ENCODE results near the gene SLC35F4.

SLC35F4 gene

GRCh38 chr14:57568554-57568953, 297.3 kb downstream of the SLC35F4 start:
- Histone ChIP-seq H3K9ac (ENCODE audit: low read depth, low read length) (no peak overlapping the region), H3K36me3 (ENCODE audit: insufficient read depth, low read length) (no peaks in the 10 kb centered on the region), H3K9me3 (ENCODE audit: control insufficient read depth, insufficient read depth, low read length) (no peaks in the 10 kb centered on the region), H3K4me1 (ENCODE audit: insufficient read depth, low read length) (no peaks in the 10 kb centered on the region)

- Histone ChIP-seq H3K36me3 (ENCODE audit: insufficient read depth, low read length) (no peaks in the 10 kb centered on the region), H3K9me3 (ENCODE audit: control insufficient read depth, insufficient read depth, low read length) (no peaks in the 10 kb centered on the region), H3K4me1 (ENCODE audit: insufficient read depth, low read length) (no peaks in the 10 kb centered on the region), H3K9ac (ENCODE audit: low read depth, low read length) (no peak overlapping the region)
Measured at GRCh38 chr14:57567220-57567619, 298.7 kb downstream of the SLC35F4 start.

- Histone ChIP-seq H3K9ac (ENCODE audit: low read depth, low read length) (no peak overlapping the region), H3K4me1 (ENCODE audit: insufficient read depth, low read length) (no peaks in the 10 kb centered on the region), H3K36me3 (ENCODE audit: insufficient read depth, low read length) (no peaks in the 10 kb centered on the region), H3K9me3 (ENCODE audit: control insufficient read depth, insufficient read depth, low read length) (no peaks in the 10 kb centered on the region)
Measured at GRCh38 chr14:57560681-57561080, 305.2 kb downstream of the SLC35F4 start.

GRCh38 chr14:57559576-57559975, 306.3 kb downstream of the SLC35F4 start:
- H3K4me1 ChIP-seq (ENCODE audit: insufficient read depth, low read length): no peaks in the 10 kb centered on the region
- no peak overlapping the region for H3K9ac ChIP-seq (ENCODE audit: low read depth, low read length)
- no peaks in the 10 kb centered on the region for H3K36me3 ChIP-seq (ENCODE audit: insufficient read depth, low read length)
- no peaks in the 10 kb centered on the region for H3K9me3 ChIP-seq (ENCODE audit: control insufficient read depth, insufficient read depth, low read length)

GRCh38 chr14:57549765-57550420, 316.0 kb downstream of the SLC35F4 start:
- Histone ChIP-seq H3K4me1 (ENCODE audit: insufficient read depth, low read length) (no peaks in the 10 kb centered on the region), H3K9ac (ENCODE audit: low read depth, low read length) (no peak overlapping the region)

GRCh38 chr14:57549016-57549564, 316.8 kb downstream of the SLC35F4 start:
- Histone ChIP-seq H3K4me1 (ENCODE audit: insufficient read depth, low read length) (no peaks in the 10 kb centered on the region), H3K9me3 (ENCODE audit: control insufficient read depth, insufficient read depth, low read length) (no peaks in the 10 kb centered on the region), H3K9ac (ENCODE audit: low read depth, low read length) (no peak overlapping the region), H3K36me3 (ENCODE audit: insufficient read depth, low read length) (no peaks in the 10 kb centered on the region)

More at GRCh38 chr14:57549765-57550420, 316.0 kb downstream of the SLC35F4 start:
- Histone ChIP-seq H3K36me3 (ENCODE audit: insufficient read depth, low read length) (no peaks in the 10 kb centered on the region), H3K9me3 (ENCODE audit: control insufficient read depth, insufficient read depth, low read length) (no peaks in the 10 kb centered on the region)

- no peaks in the 10 kb centered on the region for H3K36me3 ChIP-seq (ENCODE audit: insufficient read depth, low read length)
- no peaks in the 10 kb centered on the region for H3K4me1 ChIP-seq (ENCODE audit: insufficient read depth, low read length)
- H3K9ac ChIP-seq (ENCODE audit: low read depth, low read length): no peak overlapping the region
- no peaks in the 10 kb centered on the region for H3K9me3 ChIP-seq (ENCODE audit: control insufficient read depth, insufficient read depth, low read length)
Measured at GRCh38 chr14:57547131-57547530, 318.8 kb downstream of the SLC35F4 start.

- no peaks in the 10 kb centered on the region for H3K4me1 ChIP-seq (ENCODE audit: insufficient read depth, low read length)
- H3K9me3 ChIP-seq (ENCODE audit: control insufficient read depth, insufficient read depth, low read length): no peaks in the 10 kb centered on the region
- H3K36me3 ChIP-seq (ENCODE audit: insufficient read depth, low read length): no peaks in the 10 kb centered on the region
- no peak overlapping the region for H3K9ac ChIP-seq (ENCODE audit: low read depth, low read length)
Measured at GRCh38 chr14:57533214-57533613, 332.7 kb downstream of the SLC35F4 start.

- H3K9ac ChIP-seq (ENCODE audit: low read depth, low read length): no peak overlapping the region
- 0 out of 2 replicates have a peak, but pooled peaks cover 3% of the 10 kb centered on the region for H3K4me1 ChIP-seq (ENCODE audit: insufficient read depth, low read length)
- no peaks in the 10 kb centered on the region for H3K36me3 ChIP-seq (ENCODE audit: insufficient read depth, low read length)
- H3K9me3 ChIP-seq (ENCODE audit: control insufficient read depth, insufficient read depth, low read length): no peaks in the 10 kb centered on the region
Measured at GRCh38 chr14:57530571-57530970, 335.3 kb downstream of the SLC35F4 start.

- H3K9ac ChIP-seq (ENCODE audit: low read depth, low read length): no peak overlapping the region
- H3K36me3 ChIP-seq (ENCODE audit: insufficient read depth, low read length): no peaks in the 10 kb centered on the region
- 0 out of 2 replicates have a peak, but pooled peaks cover 3% of the 10 kb centered on the region for H3K4me1 ChIP-seq (ENCODE audit: insufficient read depth, low read length)
- H3K9me3 ChIP-seq (ENCODE audit: control insufficient read depth, insufficient read depth, low read length): no peaks in the 10 kb centered on the region; the same call in 1 of the 2 replicates
Measured at GRCh38 chr14:57526942-57527341, 338.9 kb downstream of the SLC35F4 start.

GRCh38 chr14:57519043-57519442, 346.8 kb downstream of the SLC35F4 start:
- Histone ChIP-seq H3K4me1 (ENCODE audit: insufficient read depth, low read length) (no peaks in the 10 kb centered on the region), H3K9me3 (ENCODE audit: control insufficient read depth, insufficient read depth, low read length) (no peaks in the 10 kb centered on the region; the same call in 1 of the 2 replicates), H3K9ac (ENCODE audit: low read depth, low read length) (no peak overlapping the region), H3K36me3 (ENCODE audit: insufficient read depth, low read length) (no peaks in the 10 kb centered on the region)

Data from ES-I3 (cell line).